ENCODE measurements around the gene RASA3. TPM values are rescaled to one million over a fixed set of nuclear protein-coding genes. Genes with fewer than 3 reads are reported as not detected.
"Not testable (repeated sequence)": the region's sequence is repeated elsewhere in the genome, so short reads cannot be mapped to it uniquely, and the experiment has no call there.

The RASA3 gene
- total RNA-seq, 1 experiment from 2014 or later, result 16.5 TPM

GRCh38 chr13:114077099-114077932, 55.1 kb downstream of the RASA3 start:
- H3K36me3 ChIP-seq (replicated peaks; ENCODE audit: control insufficient read depth, insufficient read depth, low read length), result no peaks in the 10 kb centered on the region; the same call in 1 of the 2 replicates
- H3K4me3 ChIP-seq (ENCODE audit: insufficient read depth, low read depth, low read length), result no peak overlapping the region
- H3K27me3 ChIP-seq (ENCODE audit: control insufficient read depth, insufficient read depth, low read length), result no peaks in the 10 kb centered on the region
- no peak for DNase-seq

- Histone ChIP-seq H3K4me3 (ENCODE audit: insufficient read depth, low read depth, low read length) (no peak overlapping the region), H3K27me3 (ENCODE audit: control insufficient read depth, insufficient read depth, low read length) (no peaks in the 10 kb centered on the region), H3K36me3 (replicated peaks; ENCODE audit: control insufficient read depth, insufficient read depth, low read length) (no peaks in the 10 kb centered on the region; the same call in 1 of the 2 replicates)
- no peak for DNase-seq
Observed at GRCh38 chr13:114076329-114077090, 55.9 kb downstream of the RASA3 start.

- H3K4me3 ChIP-seq (ENCODE audit: insufficient read depth, low read depth, low read length); H3K36me3 ChIP-seq (replicated peaks; ENCODE audit: control insufficient read depth, insufficient read depth, low read length); DNase-seq; H3K27me3 ChIP-seq (ENCODE audit: control insufficient read depth, insufficient read depth, low read length): not testable (repeated sequence)
Observed at GRCh38 chr13:114075811-114076210, 56.6 kb downstream of the RASA3 start.

GRCh38 chr13:114074671-114075315, 57.6 kb downstream of the RASA3 start:
- H3K36me3 ChIP-seq (replicated peaks; ENCODE audit: control insufficient read depth, insufficient read depth, low read length), result no peaks in the 10 kb centered on the region; the same call in 1 of the 2 replicates

GRCh38 chr13:114073881-114074612, 58.4 kb downstream of the RASA3 start:
- H3K27me3 ChIP-seq (ENCODE audit: control insufficient read depth, insufficient read depth, low read length), result no peaks in the 10 kb centered on the region
- no peak overlapping the region for H3K4me3 ChIP-seq (ENCODE audit: insufficient read depth, low read depth, low read length)
- H3K36me3 ChIP-seq (replicated peaks; ENCODE audit: control insufficient read depth, insufficient read depth, low read length), result no peaks in the 10 kb centered on the region; the same call in 1 of the 2 replicates
- DNase-seq, result no peak

More at GRCh38 chr13:114074671-114075315, 57.6 kb downstream of the RASA3 start:
- Histone ChIP-seq H3K27me3 (ENCODE audit: control insufficient read depth, insufficient read depth, low read length) (no peaks in the 10 kb centered on the region), H3K4me3 (ENCODE audit: insufficient read depth, low read depth, low read length) (no peak overlapping the region)
- DNase-seq, result no peak

GRCh38 chr13:114072421-114072820, 60.0 kb downstream of the RASA3 start:
- H3K36me3 ChIP-seq (replicated peaks; ENCODE audit: control insufficient read depth, insufficient read depth, low read length), result no peaks in the 10 kb centered on the region; the same call in 1 of the 2 replicates
- no peak for DNase-seq
- no peaks in the 10 kb centered on the region for H3K27me3 ChIP-seq (ENCODE audit: control insufficient read depth, insufficient read depth, low read length)
- H3K4me3 ChIP-seq (ENCODE audit: insufficient read depth, low read depth, low read length), result no peak overlapping the region

- H3K36me3 ChIP-seq (replicated peaks; ENCODE audit: control insufficient read depth, insufficient read depth, low read length), result no peaks in the 10 kb centered on the region; the same call in 1 of the 2 replicates
- no peak for DNase-seq
- H3K27me3 ChIP-seq (ENCODE audit: control insufficient read depth, insufficient read depth, low read length), result no peaks in the 10 kb centered on the region
- no peak overlapping the region for H3K4me3 ChIP-seq (ENCODE audit: insufficient read depth, low read depth, low read length)
Observed at GRCh38 chr13:114071991-114072390, 60.4 kb downstream of the RASA3 start.

GRCh38 chr13:114071410-114071809, 61.0 kb downstream of the RASA3 start:
- DNase-seq, result no peak
- Histone ChIP-seq H3K36me3 (replicated peaks; ENCODE audit: control insufficient read depth, insufficient read depth, low read length) (no peaks in the 10 kb centered on the region; the same call in 1 of the 2 replicates), H3K4me3 (ENCODE audit: insufficient read depth, low read depth, low read length) (no peak overlapping the region), H3K27me3 (ENCODE audit: control insufficient read depth, insufficient read depth, low read length) (no peaks in the 10 kb centered on the region)

GRCh38 chr13:114070098-114070799, 62.2 kb downstream of the RASA3 start:
- DNase-seq, result no peak
- Histone ChIP-seq H3K4me3 (ENCODE audit: insufficient read depth, low read depth, low read length) (no peak overlapping the region), H3K27me3 (ENCODE audit: control insufficient read depth, insufficient read depth, low read length) (no peaks in the 10 kb centered on the region), H3K36me3 (replicated peaks; ENCODE audit: control insufficient read depth, insufficient read depth, low read length) (no peaks in the 10 kb centered on the region; the same call in 1 of the 2 replicates)

- no peak for DNase-seq
- Histone ChIP-seq H3K4me3 (ENCODE audit: insufficient read depth, low read depth, low read length) (no peak overlapping the region), H3K27me3 (ENCODE audit: control insufficient read depth, insufficient read depth, low read length) (no peaks in the 10 kb centered on the region), H3K36me3 (replicated peaks; ENCODE audit: control insufficient read depth, insufficient read depth, low read length) (no peaks in the 10 kb centered on the region; the same call in 1 of the 2 replicates)
Observed at GRCh38 chr13:114069376-114070097, 62.9 kb downstream of the RASA3 start.

GRCh38 chr13:114068656-114069318, 63.6 kb downstream of the RASA3 start:
- no peak for DNase-seq
- Histone ChIP-seq H3K27me3 (ENCODE audit: control insufficient read depth, insufficient read depth, low read length) (no peaks in the 10 kb centered on the region), H3K4me3 (ENCODE audit: insufficient read depth, low read depth, low read length) (no peak overlapping the region), H3K36me3 (replicated peaks; ENCODE audit: control insufficient read depth, insufficient read depth, low read length) (no peaks in the 10 kb centered on the region; the same call in 1 of the 2 replicates)

GRCh38 chr13:114067886-114068651, 64.4 kb downstream of the RASA3 start:
- H3K4me3 ChIP-seq (ENCODE audit: insufficient read depth, low read depth, low read length), result no peak overlapping the region
- no peaks in the 10 kb centered on the region for H3K36me3 ChIP-seq (replicated peaks; ENCODE audit: control insufficient read depth, insufficient read depth, low read length)
- no peaks in the 10 kb centered on the region for H3K27me3 ChIP-seq (ENCODE audit: control insufficient read depth, insufficient read depth, low read length)
- no peak for DNase-seq
